ENCODE measurements around the gene TMEM69. TPM values are rescaled to one million over a fixed set of nuclear protein-coding genes. Genes with fewer than 3 reads are reported as not detected.

TMEM69 gene
- total and polyA plus RNA-seq, 2 of the 4 experiments (the other 2 are of a cell fraction) = 19.9 to 33.6 TPM

DNA sequence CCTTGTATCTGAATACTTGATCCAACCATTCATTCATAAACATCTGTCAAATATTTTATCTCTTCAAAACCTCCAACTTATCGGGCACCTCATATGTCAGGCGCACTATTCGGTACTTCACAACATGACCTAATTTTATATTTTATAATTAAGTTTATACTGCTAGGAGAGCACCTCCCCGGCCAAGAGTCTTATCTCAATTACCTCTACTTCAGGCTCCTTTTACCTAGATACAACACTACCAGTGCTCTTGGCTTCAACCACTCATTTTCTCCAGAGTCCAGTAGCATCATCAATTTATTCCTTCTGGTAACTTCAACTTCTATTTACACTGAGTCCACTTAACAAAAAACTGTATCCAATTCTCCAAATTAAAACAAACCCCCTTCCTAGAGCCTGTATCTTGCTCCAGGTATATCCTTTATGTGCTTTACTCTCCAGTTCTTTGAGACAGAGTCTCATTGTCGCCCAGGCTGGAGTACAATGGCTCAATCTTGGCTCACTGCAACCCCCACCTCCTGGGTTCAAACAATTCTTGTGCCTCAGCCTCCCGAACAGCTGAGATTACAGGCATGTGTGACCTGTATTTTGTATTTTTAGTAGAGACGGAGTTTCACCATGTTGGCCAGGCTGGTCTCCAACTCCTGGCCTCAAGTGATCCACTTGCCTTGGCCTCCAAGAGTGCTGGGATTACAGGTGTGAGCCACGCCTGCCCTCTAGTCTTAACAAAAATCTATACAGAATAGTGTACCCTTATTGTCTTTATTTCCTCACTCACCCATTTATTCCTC is 20.5 kb upstream of the TMEM69 start:
- Histone ChIP-seq H3K27ac (ENCODE audit: insufficient read depth, low read length) (no peak overlapping the region), H3K9me1 (ENCODE audit: insufficient read depth, low read length) (peaks cover 13% of the 10 kb centered on the region), H3K4me1 (ENCODE audit: control insufficient read depth, insufficient read depth, low read length) (peaks cover 6% of the 10 kb centered on the region), H3K14ac (replicated peaks; ENCODE audit: low read depth, low read length) (no peak overlapping the region), H3K9me3 (ENCODE audit: control insufficient read depth, insufficient read depth, low read length) (no peaks in the 10 kb centered on the region), H2BK20ac (ENCODE audit: low read depth, low read length) (no peak overlapping the region), H3K18ac (ENCODE audit: low read depth, low read length) (no peak overlapping the region), H4K8ac (ENCODE audit: low read depth in 2 of 2, low read length in 2 of 2) (no peak overlapping the region), H3K4ac (ENCODE audit: low read depth, low read length) (no peak overlapping the region), H3K23ac (ENCODE audit: low read depth, low read length) (no peak overlapping the region), H3K9ac (ENCODE audit: low read depth, low read length) (no peak overlapping the region), H2BK15ac (ENCODE audit: low read depth, low read length) (no peak overlapping the region), H3K36me3 (ENCODE audit: control insufficient read depth, insufficient read depth, low read length) (no peaks in the 10 kb centered on the region; the same call in 1 of the 2 replicates), H2AK5ac (ENCODE audit: low read depth, low read length) (no peak overlapping the region), H3K27me3 (ENCODE audit: control insufficient read depth, insufficient read depth, low read length) (no peaks in the 10 kb centered on the region), H4K20me1 (ENCODE audit: insufficient read depth, low read length) (peaks cover 77% of the 10 kb centered on the region), H2BK120ac (ENCODE audit: low read depth, low read length) (no peak overlapping the region), H2AFZ (replicated peaks; ENCODE audit: low read length, poor library complexity) (no peak overlapping the region), H2AK9ac (replicated peaks; ENCODE audit: low read depth, low read length, poor library complexity) (no peak overlapping the region), H4K91ac (ENCODE audit: insufficient read depth, low read depth, low read length) (no peak overlapping the region), H3K4me2 (ENCODE audit: low read depth, low read length) (no peak overlapping the region), H2BK5ac (ENCODE audit: low read depth, low read length, poor library complexity, severe bottlenecking) (no peak overlapping the region), H4K5ac (ENCODE audit: low read depth, low read length) (no peak overlapping the region), H3K56ac (ENCODE audit: extremely low read depth, insufficient read depth, low read length) (no peak overlapping the region), H3K4me3 (ENCODE audit: insufficient read depth, low read depth, low read length) (no peak overlapping the region), H3K79me1 (ENCODE audit: low read depth in 1 of 2, low read length in 2 of 2) (peaks cover 12 to 66% of the 10 kb centered on the region in 2 experiments)
- no peak for TF ChIP-seq CTCF (conservative IDR thresholded peaks at IDR 0.05; ENCODE audit: low read depth, low read length)
- intact Hi-C loops (cut with micrococcal nuclease) (no loop called here), dilution Hi-C loops (cut with HindIII; ENCODE audit: low sequenced_read_pairs, unreplicated experiment) (no loop called here), in situ Hi-C loops (cut with MboI; ENCODE audit: low sequenced_read_pairs) (no loop called here)
- DNase-seq = no peak
- BruUV-seq (replicated peaks) = no TSS peak
- WGBS, 2 experiments (ENCODE audit: extremely low coverage in 2 of 2, insufficient read length in 1 of 2) = 86% methylated on average over 1 of the region's 8 CpGs; no CpG with 5 or more reads in 1 of the 2 experiments
- CTCF ChIA-PET = no interaction called here
- POLR2A ChIA-PET (ENCODE audit: unreplicated experiment) = no interaction called here
- ATAC-seq (ENCODE audit: low read depth) = no peak
